A673 (cell line): ENCODE measurements around the gene ZSCAN20. TPM values are rescaled to one million over a fixed set of nuclear protein-coding genes. Genes with fewer than 3 reads are reported as not detected.

Experiments used
- BruUV-seq: library from RNA; stranded (reverse); fragments of 400-500 nt; replicated peaks from 2 replicates; lab custom pipeline; 2021; lab: Mats Ljungman, UMichigan
- CTCF ChIA-PET: fragments of 300-600 bp; sonication (Branson Sonifier 250); formaldehyde crosslinking; loops from one replicate; lab custom pipeline; 2022; ENCODE audit warnings: antibody characterized with exemption; lab: Charles Lee
- POLR2A ChIA-PET: fragments of 300-600 bp; sonication (Branson Sonifier 250); formaldehyde crosslinking; loops from one replicate; lab custom pipeline; 2022; ENCODE audit warnings: antibody characterized with exemption; ENCODE audit not compliant: low non-redundant PET; lab: Charles Lee
- DNase-seq: peaks from one replicate; pipeline ENCODE4 v3.0.0-alpha.2; 2015; ENCODE audit warnings: low spot score
- H3K27ac ChIP-seq: fragments of 200-600 bp; sonication (generic); 2 replicates; pipeline ENCODE4 v1.5.1; 2016; ENCODE audit warnings: mixed run types, low read depth, mild to moderate bottlenecking, mixed read lengths, antibody characterized with exemption, low read length; ENCODE audit not compliant: poor library complexity, severe bottlenecking
- H3K27me3 ChIP-seq: fragments of 200-600 bp; sonication (generic); replicated peaks from 2 replicates; pipeline ENCODE4 v1.6.1; 2017; ENCODE audit warnings: mixed run types, low read depth, mild to moderate bottlenecking, mixed read lengths, antibody characterized with exemption, low read length; ENCODE audit not compliant: insufficient read depth, poor library complexity
- H3K36me3 ChIP-seq: fragments of 200-600 bp; sonication (generic); 2 replicates; pipeline ENCODE4 v1.6.1; 2016; ENCODE audit warnings: mixed run types, mild to moderate bottlenecking, mixed read lengths, antibody characterized with exemption, low read length; ENCODE audit not compliant: insufficient read depth, poor library complexity, severe bottlenecking
- H3K4me1 ChIP-seq: fragments of 200-600 bp; sonication (generic); 2 replicates; pipeline ENCODE4 v1.6.1; 2017; ENCODE audit warnings: mixed run types, mild to moderate bottlenecking, mixed read lengths, antibody characterized with exemption, low read length; ENCODE audit not compliant: insufficient read depth, poor library complexity, severe bottlenecking
- H3K4me3 ChIP-seq: fragments of 200-600 bp; sonication (generic); 2 replicates; pipeline ENCODE4 v1.5.1; 2016; ENCODE audit warnings: low read depth, mixed run types, mild to moderate bottlenecking, mixed read lengths, low read length; ENCODE audit not compliant: poor library complexity, severe bottlenecking
- H3K9me3 ChIP-seq: fragments of 200-600 bp; sonication (generic); 2 replicates; pipeline ENCODE4 v1.6.1; 2016; ENCODE audit warnings: mixed run types, low read depth, mild to moderate bottlenecking, mixed read lengths, antibody characterized with exemption, low read length; ENCODE audit not compliant: poor library complexity, severe bottlenecking
- CTCF ChIP-seq: fragments of 300-800, 200-600 bp; sonication (generic); conservative IDR thresholded peaks from 2 replicates; pipeline ENCODE4 v1.5.1; 2017; ENCODE audit warnings: low read depth, mild to moderate bottlenecking, antibody characterized with exemption, low read length, moderate library complexity, mixed read lengths
- EZH2 ChIP-seq: fragments of 200-600 bp; sonication (generic); IDR thresholded peaks from 2 replicates; pipeline ENCODE4 v1.6.1; 2017; ENCODE audit warnings: borderline replicate concordance, low read depth, mild to moderate bottlenecking, mixed read lengths, antibody characterized with exemption, low read length; ENCODE audit not compliant: poor library complexity, severe bottlenecking
- intact Hi-C: fragments of 100-400 bp; cut with micrococcal nuclease; formaldehyde crosslinking; loops from one replicate; pipeline ENCODE4 v1.10.0; 2022; ENCODE audit not compliant: unreplicated experiment
- total RNA-seq: library from RNA; stranded (reverse); gene quantifications from 2 replicates; pipeline ENCODE4 v1.2.3, GENCODE V29; 2021

The ZSCAN20 gene
- total RNA-seq, 1 experiment from 2014 or later, result 4.5 TPM

- Histone ChIP-seq H3K27ac (no peak overlapping the region), H3K27me3 (peaks cover 8% of the 10 kb centered on the region), H3K4me1 (no peaks in the 10 kb centered on the region), H3K36me3 (no peaks in the 10 kb centered on the region), H3K4me3 (no peak overlapping the region), H3K9me3 (no peaks in the 10 kb centered on the region)
- intact Hi-C loops, result no loop called here
- ChIA-PET POLR2A (no interaction called here), CTCF (interaction anchor here (0.6 kb wide), 1 partner anchor 17 kb away, joined by 5 read pairs; no protein-coding TSS in a partner anchor)
- TF ChIP-seq EZH2, result no peak
- no peak for TF ChIP-seq CTCF
- no peak for DNase-seq
- no TSS peak for BruUV-seq
Measured at GRCh38 chr1:33517596-33518250, 45.3 kb downstream of the ZSCAN20 start.

GRCh38 chr1:33519240-33519884 is 46.9 kb downstream of the ZSCAN20 start:
- Histone ChIP-seq H3K4me1 (no peaks in the 10 kb centered on the region), H3K9me3 (no peaks in the 10 kb centered on the region), H3K36me3 (no peaks in the 10 kb centered on the region), H3K27ac (no peak overlapping the region), H3K27me3 (peaks cover 16% of the 10 kb centered on the region), H3K4me3 (no peak overlapping the region)
- CTCF ChIA-PET, result no interaction called here
- no TSS peak for BruUV-seq
- intact Hi-C loops, result no loop called here
- no peak for TF ChIP-seq CTCF
- no peak for TF ChIP-seq EZH2
- no peak for DNase-seq
- POLR2A ChIA-PET, result no interaction called here

- Histone ChIP-seq H3K27ac (no peak overlapping the region), H3K9me3 (no peaks in the 10 kb centered on the region), H3K36me3 (no peaks in the 10 kb centered on the region), H3K4me3 (no peak overlapping the region), H3K4me1 (no peaks in the 10 kb centered on the region), H3K27me3 (peaks cover 30% of the 10 kb centered on the region)
- ChIA-PET CTCF (no interaction called here), POLR2A (no interaction called here)
- intact Hi-C loops, result no loop called here
- BruUV-seq, result no TSS peak
- TF ChIP-seq EZH2, result no peak
- TF ChIP-seq CTCF, result no peak
- DNase-seq, result no peak
Measured at GRCh38 chr1:33524586-33524985, 52.1 kb downstream of the ZSCAN20 start.
